HepG2 (cell line): ENCODE results near the gene OPRL1. TPM values are rescaled to one million over a fixed set of nuclear protein-coding genes. Genes with fewer than 3 reads are reported as not detected.
A peak's percentile ranks its signal among the peaks of the same experiment; 100 is the strongest.

Experiments
- ARID3A ChIP-seq: IDR thresholded peaks from 2 replicates; pipeline ENCODE4 v1.6.1; 2012; ENCODE audit warnings: low read depth, low read length, improper control_type of control experiment
- CBX5 ChIP-seq: sonication (generic); formaldehyde crosslinking; IDR thresholded peaks from 2 replicates; pipeline ENCODE4 v1.4.0; 2020; ENCODE audit warnings: missing genetic modification reagents, borderline replicate concordance
- GRHL1 ChIP-seq: sonication (generic); formaldehyde crosslinking; conservative IDR thresholded peaks from 2 replicates; pipeline ENCODE4 v1.8.0; 2022; ENCODE audit warnings: missing genetic modification reagents
- HOXA7 ChIP-seq: sonication (generic); formaldehyde crosslinking; IDR thresholded peaks from 2 replicates; pipeline ENCODE4 v1.8.1; 2022; ENCODE audit warnings: mild to moderate bottlenecking, missing genetic modification reagents, moderate library complexity
- PAXIP1 ChIP-seq: sonication (generic); formaldehyde crosslinking; conservative IDR thresholded peaks from 2 replicates; pipeline ENCODE4 v1.4.0; 2020; ENCODE audit warnings: mild to moderate bottlenecking, missing genetic modification reagents, moderate library complexity
- SP2 ChIP-seq: sonication (generic); formaldehyde crosslinking; IDR thresholded peaks from 2 replicates; pipeline ENCODE4 v1.5.1; 2020; ENCODE audit warnings: mild to moderate bottlenecking, missing genetic modification reagents
- ZFP1 ChIP-seq: IDR thresholded peaks from 2 replicates; pipeline ENCODE4 v1.6.1; 2016
- ZNF232 ChIP-seq: sonication (generic); formaldehyde crosslinking; IDR thresholded peaks from 2 replicates; pipeline ENCODE4 v1.4.0; 2020; ENCODE audit warnings: missing genetic modification reagents, borderline replicate concordance
- ZNF264 ChIP-seq: sonication (generic); formaldehyde crosslinking; IDR thresholded peaks from 2 replicates; pipeline ENCODE4 v1.4.0; 2020; ENCODE audit warnings: missing genetic modification reagents
- ZNF33A ChIP-seq: sonication (generic); formaldehyde crosslinking; IDR thresholded peaks from 2 replicates; pipeline ENCODE4 v1.5.1; 2020; ENCODE audit warnings: missing genetic modification reagents, mild to moderate bottlenecking, moderate library complexity, borderline replicate concordance
- ZNF850 ChIP-seq: sonication (generic); formaldehyde crosslinking; conservative IDR thresholded peaks from 2 replicates; pipeline ENCODE4 v1.9.0; 2021; ENCODE audit warnings: mild to moderate bottlenecking, missing genetic modification reagents
- ZSCAN25 ChIP-seq: sonication (generic); formaldehyde crosslinking; IDR thresholded peaks from 2 replicates; pipeline ENCODE4 v1.8.0; 2022; ENCODE audit warnings: mild to moderate bottlenecking, missing genetic modification reagents
- polyA plus RNA-seq, 8 experiments: library from polyadenylated mRNA; depleted of rRNA in 3 of 8; stranded (reverse) in 7 of 8; unstranded in 1 of 8; fragments of >200 nt; fragmentation: Illumina TruSeq in 4 of 8; extraction: Trizol in 4 of 8; gene quantifications; 2 replicates each; pipeline versions ENCODE4 v1.2.1 to v1.2.3, GENCODE V29; 2011 to 2016; ENCODE audit warnings: low read depth in 4 of 8, missing spikeins in 1 of 8, mixed read lengths in 1 of 8; ENCODE audit not compliant: insufficient read depth in 1 of 8
- total RNA-seq, 5 experiments: library from RNA; depleted of rRNA; stranded (reverse); fragments of >200 nt; fragmentation: Illumina TruSeq; extraction: Trizol; gene quantifications; 2 replicates each; pipeline ENCODE4 v1.2.3, GENCODE V29; 2016; ENCODE audit warnings: low read depth in 1 of 5
- TF ChIP-seq, protein P1 (sequence below): sonication (generic); formaldehyde crosslinking; IDR thresholded peaks from 2 replicates; pipeline ENCODE4 v1.4.0; 2020; ENCODE audit warnings: missing genetic modification reagents

The OPRL1 gene
- total and polyA plus RNA-seq, 2 of the 13 experiments (the other 11 are each of a cell fraction or from before 2014, with no cell fraction given), result 0.35 to 0.71 TPM

- TF ChIP-seq GRHL1 (CRISPR knock-in tag), result no peak
- TF ChIP-seq HOXA7, result no peak
- TF ChIP-seq CBX5 (CRISPR knock-in tag), result no peak; the same call in 1 of the 2 replicates
- 0 out of 2 replicates have a peak, but pooled peaks have one; percentile 31 for TF ChIP-seq SP2
- TF ChIP-seq ZNF264 (CRISPR knock-in tag), result peak; percentile 70; the same call in 1 of the 2 replicates
- TF ChIP-seq ZSCAN25 (CRISPR knock-in tag), result peak; percentile 36; the same call in 1 of the 2 replicates
- TF ChIP-seq, protein P1, sequence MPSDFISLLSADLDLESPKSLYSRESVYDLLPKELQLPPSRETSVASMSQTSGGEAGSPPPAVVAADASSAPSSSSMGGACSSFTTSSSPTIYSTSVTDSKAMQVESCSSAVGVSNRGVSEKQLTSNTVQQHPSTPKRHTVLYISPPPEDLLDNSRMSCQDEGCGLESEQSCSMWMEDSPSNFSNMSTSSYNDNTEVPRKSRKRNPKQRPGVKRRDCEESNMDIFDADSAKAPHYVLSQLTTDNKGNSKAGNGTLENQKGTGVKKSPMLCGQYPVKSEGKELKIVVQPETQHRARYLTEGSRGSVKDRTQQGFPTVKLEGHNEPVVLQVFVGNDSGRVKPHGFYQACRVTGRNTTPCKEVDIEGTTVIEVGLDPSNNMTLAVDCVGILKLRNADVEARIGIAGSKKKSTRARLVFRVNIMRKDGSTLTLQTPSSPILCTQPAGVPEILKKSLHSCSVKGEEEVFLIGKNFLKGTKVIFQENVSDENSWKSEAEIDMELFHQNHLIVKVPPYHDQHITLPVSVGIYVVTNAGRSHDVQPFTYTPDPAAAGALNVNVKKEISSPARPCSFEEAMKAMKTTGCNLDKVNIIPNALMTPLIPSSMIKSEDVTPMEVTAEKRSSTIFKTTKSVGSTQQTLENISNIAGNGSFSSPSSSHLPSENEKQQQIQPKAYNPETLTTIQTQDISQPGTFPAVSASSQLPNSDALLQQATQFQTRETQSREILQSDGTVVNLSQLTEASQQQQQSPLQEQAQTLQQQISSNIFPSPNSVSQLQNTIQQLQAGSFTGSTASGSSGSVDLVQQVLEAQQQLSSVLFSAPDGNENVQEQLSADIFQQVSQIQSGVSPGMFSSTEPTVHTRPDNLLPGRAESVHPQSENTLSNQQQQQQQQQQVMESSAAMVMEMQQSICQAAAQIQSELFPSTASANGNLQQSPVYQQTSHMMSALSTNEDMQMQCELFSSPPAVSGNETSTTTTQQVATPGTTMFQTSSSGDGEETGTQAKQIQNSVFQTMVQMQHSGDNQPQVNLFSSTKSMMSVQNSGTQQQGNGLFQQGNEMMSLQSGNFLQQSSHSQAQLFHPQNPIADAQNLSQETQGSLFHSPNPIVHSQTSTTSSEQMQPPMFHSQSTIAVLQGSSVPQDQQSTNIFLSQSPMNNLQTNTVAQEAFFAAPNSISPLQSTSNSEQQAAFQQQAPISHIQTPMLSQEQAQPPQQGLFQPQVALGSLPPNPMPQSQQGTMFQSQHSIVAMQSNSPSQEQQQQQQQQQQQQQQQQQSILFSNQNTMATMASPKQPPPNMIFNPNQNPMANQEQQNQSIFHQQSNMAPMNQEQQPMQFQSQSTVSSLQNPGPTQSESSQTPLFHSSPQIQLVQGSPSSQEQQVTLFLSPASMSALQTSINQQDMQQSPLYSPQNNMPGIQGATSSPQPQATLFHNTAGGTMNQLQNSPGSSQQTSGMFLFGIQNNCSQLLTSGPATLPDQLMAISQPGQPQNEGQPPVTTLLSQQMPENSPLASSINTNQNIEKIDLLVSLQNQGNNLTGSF (CRISPR knock-in tag), result peak; percentile 83
- TF ChIP-seq ZNF850 (CRISPR knock-in tag), result no peak
- peak; percentile 32; the same call in 1 of the 2 replicates for TF ChIP-seq PAXIP1 (CRISPR knock-in tag)
- peak; percentile 86 for TF ChIP-seq ZNF232 (CRISPR knock-in tag)
- TF ChIP-seq ZNF33A (CRISPR knock-in tag), result no peak
- TF ChIP-seq ZFP1 (CRISPR knock-in tag), result no peak
- TF ChIP-seq ARID3A, result no peak
Measured at GRCh38 chr20:64050261-64051032, 29.4 kb upstream of the OPRL1 start (continued).
